HG02943 (cell line): ENCODE measurements around the gene SNED1.

Source experiments
- ATAC-seq: cut with Tn5 transposase; IDR thresholded peaks from one replicate; pipeline ENCODE4 v1.9.1; 2021; ENCODE audit warnings: mild to moderate bottlenecking, low read depth, moderate library complexity; ENCODE audit not compliant: unreplicated experiment

SNED1 gene

DNA sequence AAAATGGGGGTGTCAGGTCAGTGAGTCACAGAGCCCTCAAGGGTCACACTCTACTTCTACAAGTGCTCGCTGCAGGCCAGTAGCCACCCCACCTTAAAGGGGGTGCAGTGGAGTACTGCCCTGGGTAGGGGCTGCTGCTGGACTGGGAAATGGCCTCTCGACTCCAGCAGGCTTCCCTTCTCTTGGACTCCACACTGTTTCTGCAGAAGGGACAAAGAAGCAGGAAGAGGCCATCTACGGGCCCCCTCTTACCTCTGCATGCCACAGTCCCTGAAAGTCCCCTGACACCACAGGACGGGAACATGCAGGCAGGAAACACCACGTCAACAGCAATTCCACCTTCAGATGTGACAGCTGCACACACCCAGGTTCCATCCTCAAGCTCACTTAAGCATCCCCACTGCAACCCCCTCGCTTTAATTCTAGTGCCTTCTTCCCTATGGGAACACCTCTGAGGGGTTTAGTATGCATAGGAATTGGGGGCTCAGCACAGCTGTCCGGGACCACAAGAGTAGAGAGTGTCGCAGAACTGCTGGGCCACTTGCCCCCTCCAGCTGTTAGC lies 22.3 kb downstream of the SNED1 start:
- no peak for ATAC-seq

DNA sequence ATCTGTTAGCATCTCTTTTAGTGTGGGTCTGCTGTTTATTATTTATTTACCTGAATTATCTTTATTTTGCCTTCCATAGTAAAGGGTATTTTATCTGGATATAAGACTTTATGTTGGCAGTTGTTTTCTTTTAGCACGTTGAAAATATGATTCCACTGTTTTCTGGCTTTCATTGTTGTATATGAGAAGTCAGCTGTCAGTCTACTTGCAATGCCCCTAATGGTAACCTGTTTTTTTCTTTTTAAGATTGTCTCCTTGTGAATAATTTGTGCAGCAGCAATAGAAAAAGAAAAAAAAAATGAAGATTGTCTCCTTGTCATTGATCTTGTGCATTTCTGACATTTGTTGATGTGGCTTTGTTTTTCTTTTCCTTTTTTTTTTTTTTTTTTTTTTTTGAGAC lies 27.2 kb downstream of the SNED1 start:
- no peak for ATAC-seq

DNA sequence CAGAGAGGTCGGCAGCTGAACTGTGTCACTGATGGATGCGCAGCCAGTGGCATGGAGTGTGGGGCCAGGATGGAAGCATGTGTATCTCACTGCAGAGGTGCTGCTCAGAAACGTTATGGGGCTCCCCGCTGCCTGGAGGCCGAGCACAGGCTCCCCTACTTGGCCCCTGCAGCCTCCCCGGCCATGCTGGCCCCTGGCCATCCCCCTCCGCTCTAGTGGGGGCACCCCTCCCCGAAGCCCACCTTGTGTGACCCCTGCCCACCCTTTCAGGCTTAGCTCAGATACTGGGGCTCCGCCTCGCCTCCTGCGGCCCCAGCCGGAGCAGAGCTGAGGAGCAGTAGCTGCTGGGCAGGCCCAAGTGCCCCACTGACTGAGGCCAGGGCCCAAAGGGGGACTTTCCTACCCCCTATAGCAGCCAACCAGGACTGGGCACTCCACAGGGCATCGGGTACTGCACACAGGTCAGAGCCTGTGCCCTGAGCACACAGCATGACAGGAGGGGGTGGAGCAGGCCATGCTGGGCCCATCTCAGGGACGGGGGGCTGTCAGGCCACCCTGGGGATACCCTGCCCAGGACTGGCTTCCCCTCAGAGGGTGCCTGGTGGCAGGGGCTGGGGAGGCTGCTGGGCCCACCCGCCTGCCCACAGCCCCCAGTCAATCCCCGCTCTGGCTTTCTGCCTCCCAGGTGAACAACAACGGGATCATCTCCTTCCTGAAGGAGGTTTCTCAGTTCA lies 31.3 kb downstream of the SNED1 start:
- ATAC-seq: no peak

DNA sequence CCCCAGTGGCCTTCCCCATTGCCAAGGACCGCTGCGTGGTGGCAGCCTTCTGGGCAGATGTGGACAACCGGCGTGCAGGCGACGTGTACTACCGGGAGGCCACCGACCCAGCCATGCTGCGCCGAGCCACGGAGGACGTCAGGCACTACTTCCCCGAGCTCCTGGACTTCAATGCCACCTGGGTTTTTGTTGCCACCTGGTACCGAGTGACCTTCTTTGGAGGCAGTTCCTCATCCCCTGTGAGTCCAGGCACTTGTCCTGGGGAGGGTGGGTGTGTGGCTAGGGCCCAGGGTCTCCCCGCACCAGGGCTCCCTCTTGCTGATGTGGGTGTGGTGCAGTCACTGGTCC lies 31.9 kb downstream of the SNED1 start:
- no peak for ATAC-seq

DNA sequence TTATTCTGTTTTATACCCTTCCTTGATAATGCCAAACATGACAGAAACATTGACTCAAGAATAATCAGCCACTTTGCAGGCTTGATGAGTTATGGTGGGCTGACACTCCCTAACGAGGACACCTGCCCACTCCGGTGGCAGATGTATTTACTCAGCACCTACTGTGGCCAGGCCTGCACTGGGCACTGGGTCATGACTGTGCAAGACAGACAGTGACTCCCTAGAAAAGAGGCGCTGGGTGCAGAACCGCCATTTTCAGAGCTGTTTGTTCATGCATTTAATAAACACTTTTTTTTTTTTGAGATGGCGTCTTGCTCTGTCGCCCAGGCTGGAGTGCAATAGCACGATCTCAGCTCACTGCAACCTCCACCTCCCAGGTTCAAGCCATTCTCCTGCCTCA lies 32.5 kb downstream of the SNED1 start:
- no peak for ATAC-seq

DNA sequence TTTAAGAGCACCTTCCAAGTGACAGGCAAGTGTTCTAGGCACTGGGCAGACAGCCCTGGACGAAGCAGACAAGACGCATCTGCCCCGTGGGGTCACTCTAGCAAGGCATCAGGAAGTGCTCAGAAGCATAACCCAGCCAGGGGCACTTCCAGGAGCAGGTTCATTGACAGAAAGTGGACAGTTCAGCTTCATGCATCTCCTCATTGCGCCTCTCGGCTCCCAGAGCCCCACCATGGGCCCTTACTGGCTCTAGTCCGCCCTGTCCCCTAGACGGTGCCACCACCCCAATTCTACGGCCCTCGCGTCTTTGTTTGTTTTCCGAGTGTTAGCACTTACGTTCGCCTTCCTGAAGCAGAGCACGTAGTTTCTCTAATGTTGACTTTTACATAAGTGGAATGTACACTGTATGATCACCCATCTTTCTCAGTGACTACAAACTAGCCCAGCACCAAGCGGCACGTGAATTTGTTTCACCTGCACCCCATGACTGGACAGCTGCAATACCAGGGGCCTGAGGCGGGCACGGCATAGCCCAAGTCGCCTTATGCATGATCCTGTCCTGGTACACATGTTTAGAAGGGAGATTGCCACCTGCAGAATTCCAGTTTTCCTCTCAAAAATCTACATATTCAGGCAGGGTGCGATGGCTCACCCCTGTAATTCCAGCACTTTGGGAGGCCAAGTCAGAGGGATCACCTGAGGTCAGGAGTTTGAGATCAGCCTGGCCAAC lies 33.2 kb downstream of the SNED1 start:
- no peak for ATAC-seq

DNA sequence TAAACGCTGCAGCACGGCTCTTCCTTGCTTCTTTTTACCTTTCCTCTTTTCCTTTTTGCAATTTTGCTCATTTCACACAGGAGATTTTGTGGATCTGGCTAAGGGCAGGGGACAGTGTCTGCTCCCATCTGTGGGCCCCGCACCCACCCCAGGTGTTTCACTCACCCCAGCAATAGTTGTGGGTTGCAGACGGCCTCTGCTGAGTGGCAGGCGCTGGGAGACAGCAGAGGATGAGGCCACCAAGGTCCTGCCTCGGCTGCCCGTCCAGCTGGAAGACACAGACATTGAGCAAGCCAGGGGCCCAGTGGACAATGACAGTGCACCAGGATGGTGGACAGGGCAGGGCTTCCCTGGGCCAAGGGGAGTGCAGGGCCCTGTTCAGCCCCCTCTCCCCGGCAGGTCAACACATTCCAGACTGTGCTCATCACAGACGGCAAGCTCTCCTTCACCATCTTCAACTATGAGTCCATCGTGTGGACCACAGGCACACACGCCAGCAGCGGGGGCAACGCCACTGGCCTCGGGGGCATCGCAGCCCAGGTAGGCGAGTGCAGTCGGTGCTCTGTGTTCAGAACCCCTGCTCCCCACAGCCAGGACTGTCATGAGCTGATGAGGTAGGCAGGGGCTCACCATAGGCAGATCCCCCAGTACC lies 35.0 kb downstream of the SNED1 start:
- ATAC-seq: no peak

DNA sequence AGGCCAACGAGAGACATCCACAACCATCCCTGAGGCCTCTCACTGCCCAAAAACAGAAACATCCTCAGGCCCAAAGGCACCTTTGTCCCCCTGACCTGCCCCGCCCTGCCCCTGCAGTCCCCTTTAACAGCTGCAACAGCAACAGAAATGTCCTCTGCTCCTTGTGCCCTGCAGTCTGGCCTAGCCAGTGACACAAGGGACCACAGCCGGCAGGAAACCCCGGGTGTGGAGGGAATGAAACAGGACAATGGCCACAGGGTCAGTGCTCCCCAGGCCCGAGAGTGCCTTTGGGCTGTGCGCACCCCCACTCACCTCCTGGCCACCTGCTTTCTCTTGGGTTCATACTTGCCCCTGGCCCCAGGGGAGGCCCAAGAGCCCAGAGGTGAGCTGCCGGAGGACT lies 35.6 kb downstream of the SNED1 start:
- ATAC-seq: no peak

DNA sequence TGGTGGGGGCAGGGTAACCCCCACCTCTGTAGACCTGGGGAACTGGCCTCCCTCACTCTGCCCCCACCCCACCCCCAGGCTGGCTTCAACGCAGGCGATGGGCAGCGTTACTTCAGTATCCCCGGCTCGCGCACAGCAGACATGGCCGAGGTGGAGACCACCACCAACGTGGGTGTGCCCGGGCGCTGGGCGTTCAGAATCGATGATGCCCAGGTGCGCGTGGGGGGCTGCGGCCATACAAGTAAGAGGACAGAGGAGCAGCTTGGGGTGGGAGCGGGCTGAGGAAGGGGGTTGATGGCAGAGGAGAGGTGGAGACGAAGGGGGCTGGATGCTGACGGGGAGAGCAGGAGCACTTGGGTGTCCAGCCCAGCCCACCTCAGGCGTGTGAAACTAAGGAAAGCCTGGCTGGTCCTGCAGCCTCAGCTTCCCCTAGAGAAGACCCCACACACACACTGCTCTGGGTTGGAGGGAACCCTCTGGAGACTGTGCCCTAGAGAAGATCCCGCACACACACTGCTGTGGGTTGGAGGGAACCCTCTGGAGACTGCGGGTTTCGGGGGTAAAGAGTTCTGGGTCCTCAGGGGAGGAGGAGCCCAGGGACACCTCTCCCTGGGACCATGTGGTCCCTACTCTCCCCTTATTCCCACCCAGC lies 36.2 kb downstream of the SNED1 start:
- no peak for ATAC-seq

DNA sequence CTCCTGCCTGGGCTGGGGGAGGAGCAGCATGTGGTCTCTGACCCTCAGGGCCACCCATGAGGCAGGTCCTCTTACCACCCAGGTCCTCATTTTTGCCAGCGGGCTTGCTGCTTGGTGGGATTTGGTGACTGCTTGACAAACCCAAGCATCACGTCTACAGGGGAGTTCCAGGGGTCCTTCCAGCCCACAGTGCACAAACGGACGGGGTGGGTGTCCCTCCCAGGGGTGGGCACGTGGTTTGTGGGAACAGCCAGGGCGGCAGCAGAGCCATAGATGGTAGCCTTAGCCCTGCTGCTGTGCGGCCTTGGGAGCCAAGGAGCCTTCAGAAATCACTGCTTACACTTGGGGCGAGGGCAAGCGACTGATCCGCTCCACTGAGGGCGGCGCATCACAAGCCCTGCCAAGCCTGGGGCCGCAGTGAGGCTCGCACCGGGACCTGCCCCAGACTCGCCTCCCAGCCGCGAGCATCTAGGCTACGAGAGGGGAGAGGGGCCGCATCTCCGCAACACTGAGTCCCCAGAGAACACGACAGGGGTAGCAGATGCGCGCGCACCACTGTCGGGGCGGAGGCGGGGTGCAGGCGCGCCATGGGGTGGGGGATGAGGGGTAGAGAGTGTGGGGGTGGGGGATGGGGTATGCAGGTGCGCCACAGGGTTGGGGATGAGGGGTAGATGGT lies 36.9 kb downstream of the SNED1 start:
- no peak for ATAC-seq

DNA sequence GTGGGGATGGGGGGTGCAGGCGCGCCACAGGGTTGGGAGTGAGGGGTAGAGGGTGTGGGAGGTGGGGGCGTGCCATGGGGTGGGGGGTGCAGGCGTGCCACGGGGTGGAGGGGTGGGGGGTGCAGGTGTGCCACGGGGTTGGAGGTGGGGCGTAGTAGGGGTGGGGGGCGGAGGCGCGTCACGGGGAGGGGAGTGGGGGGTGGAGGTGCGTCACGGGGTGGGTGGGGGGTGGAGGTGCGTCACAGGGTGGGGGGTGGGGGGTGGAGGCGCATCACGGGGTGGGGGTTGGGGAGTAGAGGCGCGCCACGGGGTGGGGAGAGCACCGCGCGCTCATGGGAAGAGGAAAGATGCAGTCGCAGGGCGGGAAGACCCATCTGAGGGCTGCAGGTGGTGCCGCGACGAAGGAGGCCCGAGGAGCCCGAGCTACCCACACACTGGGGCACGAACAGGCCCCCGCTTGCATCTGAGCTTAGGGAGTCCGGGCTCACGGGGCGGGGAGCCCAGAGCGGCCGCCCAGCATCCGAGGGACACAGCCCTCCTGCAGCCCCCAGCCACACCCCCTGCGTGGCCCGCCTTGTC lies 37.5 kb downstream of the SNED1 start:
- ATAC-seq: no peak

DNA sequence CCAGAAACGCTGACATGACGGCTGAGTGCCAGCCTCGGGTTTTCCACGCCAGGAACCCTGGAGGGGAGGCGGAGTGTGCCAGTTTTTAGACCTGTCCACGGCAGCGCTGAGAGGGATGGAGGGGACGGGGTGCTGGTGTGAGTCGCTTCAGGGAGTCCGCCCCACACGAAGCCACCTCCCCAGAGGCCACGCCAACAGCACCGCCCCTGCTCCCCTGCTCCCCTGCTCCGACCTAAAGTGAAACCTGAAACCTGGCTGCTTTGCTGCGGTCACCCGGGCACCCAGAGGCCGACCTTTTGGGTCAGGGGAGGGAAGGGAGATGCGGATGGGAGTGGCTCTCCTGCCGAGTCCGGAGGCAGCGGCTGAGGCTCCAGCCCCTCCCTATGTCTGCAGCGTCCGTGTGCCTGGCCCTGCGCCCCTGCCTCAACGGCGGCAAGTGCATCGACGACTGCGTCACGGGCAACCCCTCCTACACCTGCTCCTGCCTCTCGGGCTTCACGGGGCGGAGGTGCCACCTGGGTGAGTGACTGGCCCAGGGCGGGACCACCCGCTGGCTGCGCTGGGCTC lies 38.1 kb downstream of the SNED1 start:
- peak; percentile 79 for ATAC-seq

DNA sequence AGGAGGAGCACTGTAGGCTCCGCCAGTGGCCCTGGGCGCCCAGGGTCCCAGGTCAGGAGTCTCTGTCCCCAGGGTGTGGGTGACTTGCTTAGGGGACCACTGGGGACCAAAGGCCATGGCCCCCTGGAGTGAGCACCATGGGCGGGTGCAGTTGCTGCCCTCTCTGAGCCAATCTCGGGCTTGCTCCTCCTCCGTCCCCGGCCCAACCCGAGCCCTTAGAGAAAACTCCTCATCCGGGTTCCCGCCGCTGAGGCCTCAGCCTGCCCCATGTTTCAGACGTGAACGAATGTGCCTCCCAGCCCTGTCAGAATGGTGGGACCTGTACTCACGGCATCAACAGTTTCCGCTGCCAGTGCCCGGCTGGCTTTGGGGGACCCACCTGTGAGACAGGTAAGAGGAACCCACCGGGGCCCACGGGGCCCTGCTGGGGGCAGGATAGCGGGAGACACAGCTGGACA lies 38.6 kb downstream of the SNED1 start:
- ATAC-seq: no peak

DNA sequence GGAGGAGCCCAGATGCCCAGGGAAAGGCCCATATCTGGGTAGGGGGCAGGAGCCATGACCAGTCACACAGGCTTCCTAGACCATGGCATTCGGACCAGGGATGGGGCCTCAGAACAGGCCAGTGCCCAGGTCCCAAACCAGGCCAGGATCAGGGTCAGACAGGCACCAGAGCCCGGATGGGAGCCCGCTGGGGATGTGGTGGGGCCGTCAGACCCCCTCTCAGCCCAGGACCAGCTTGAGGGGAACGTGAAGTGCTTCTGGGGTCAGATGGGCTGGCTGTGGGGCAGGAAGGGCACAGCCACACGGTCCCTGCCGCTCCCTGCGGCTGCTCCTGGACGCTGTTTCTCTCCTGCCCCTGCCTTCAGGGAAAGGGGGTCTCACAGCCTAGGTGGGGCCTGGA lies 39.1 kb downstream of the SNED1 start:
- ATAC-seq: no peak

DNA sequence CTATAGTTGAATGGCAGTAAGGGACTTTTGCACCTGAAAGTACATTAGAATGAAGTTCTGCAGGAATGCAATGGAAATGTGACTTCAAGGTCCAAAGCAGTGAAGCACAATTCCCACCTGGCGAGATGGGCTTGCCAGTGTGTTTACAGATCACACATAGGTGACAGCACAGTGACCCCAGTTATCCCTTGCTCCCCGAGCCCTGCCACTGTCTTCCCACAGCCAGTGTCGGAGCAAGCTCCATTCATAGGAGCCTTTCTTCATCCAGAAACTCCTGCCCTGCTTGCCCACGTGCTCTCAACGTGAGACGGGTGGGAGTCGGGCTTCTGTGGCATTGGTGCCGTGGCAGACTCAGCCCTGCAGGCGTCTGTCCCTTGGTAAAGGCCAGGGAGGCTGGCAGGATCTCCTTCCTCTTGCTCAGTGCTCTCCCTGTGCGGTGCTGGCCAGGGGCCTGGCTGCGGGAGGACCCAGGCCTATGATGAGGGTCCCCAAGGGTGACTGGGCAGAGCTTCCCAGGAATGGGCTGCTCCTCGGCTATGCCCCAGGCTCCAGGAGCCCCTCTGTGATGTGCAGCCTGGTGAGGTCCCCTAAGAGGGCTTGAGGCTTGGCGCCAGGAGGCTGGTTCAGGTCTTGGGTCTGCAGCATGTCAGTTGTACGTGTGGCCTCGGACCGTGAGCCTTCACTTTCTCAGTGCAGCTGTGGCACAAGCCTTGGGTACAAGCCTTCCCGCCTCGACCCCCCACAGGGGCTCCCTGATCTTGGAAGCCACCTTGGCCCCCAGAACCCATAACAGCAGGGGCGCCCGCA lies 40.2 kb downstream of the SNED1 start:
- ATAC-seq: no peak

DNA sequence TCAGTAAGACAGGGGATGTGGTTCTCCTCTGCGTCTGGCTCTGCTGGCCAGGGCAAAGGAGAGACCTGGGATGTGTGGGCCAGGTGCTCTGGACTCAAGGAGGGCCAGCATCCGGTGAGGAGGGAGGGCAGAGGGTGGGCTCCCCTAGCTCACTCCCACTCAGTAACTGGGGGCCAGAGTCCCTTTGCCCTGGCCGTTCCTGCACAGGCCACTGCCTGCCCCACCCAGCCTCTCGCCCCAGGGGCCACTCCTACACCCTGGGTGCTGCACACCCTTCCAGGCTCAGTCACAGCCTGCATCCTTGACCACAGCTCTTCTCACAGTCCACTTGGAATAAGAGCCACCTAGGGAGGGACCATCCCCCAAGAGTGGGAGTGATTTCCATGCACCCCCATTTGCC lies 41.0 kb downstream of the SNED1 start:
- ATAC-seq: no peak

DNA sequence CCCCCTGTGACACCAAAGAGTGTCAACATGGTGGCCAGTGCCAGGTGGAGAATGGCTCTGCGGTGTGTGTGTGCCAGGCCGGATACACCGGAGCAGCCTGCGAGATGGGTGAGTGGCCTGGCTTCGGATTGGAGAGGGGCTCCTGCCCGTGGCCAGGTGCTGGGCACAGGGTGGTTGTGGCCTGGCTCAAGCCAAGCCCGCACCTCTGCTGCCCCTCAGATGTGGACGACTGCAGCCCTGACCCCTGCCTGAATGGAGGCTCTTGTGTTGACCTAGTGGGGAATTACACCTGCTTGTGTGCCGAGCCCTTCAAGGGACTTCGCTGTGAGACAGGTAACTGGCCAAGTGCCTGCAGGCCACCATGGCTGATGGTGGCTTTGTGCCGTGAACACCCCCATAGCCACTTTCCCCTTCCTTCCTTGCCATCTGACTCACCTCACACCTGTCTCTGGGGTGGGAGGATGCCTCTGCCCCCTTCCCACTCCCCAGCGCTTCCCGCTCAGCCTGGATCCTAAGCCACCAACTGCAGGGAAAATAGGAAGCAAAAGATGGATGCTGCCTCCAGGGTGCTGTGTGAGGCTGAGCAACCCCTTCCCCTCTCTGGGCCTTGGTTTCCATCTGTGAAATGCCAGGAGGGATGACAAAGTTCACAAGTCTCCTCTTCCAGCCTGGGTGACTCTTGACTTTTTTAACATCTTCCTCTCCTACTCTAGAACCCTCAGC lies 41.8 kb downstream of the SNED1 start:
- no peak for ATAC-seq

DNA sequence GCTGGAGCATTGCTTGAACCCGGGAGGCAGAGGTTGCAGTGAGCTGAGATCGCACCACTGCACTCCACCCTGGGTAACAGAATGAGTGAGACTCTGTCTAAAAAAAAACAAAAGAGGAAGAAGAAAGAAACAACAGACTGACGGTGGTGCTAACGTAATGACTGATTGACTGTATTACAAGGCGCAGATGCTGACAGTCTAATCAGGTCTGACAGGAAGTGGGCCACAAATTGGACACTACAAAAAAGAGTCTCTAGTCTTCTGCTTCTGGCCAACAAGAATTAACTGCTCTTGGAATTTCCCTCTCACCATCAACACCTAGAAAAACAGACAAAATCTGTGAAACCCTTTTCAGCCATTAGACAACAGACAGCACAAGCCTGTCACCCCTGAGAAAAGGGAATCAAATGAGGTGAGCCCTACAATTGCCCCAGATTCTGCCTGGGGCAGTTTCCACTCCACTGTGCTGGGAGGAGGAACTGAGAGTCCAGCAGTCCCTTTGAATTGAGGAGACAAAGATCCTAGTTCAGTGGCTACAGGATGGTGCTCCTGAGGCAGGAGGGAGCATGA lies 43.3 kb downstream of the SNED1 start:
- no peak for ATAC-seq
